HepG2 (cell line): Measurements from ENCODE around the gene DISP2. TPM values are rescaled to one million over a fixed set of nuclear protein-coding genes. Genes with fewer than 3 reads are reported as not detected.

ENCODE experiments used
- ATAC-seq: fragments of 200-7000 bp; cut with Tn5 transposase; 3 replicates; pipeline ENCODE4 v1.9.1; 2020; ENCODE audit warnings: mild to moderate bottlenecking, moderate library complexity
- BruUV-seq: library from RNA; stranded (reverse); fragments of 400-500 nt; replicated peaks from 2 replicates; lab custom pipeline; 2021; lab: Mats Ljungman, UMichigan
- CTCF ChIA-PET: fragments of 300-600 bp; formaldehyde crosslinking; extraction: SDS; loops from one replicate; lab custom pipeline; 2021; ENCODE audit warnings: low total read pairs, inconsistent platforms, low intra/inter-chr PET ratio; lab: Yijun Ruan, JAX
- POLR2A ChIA-PET: fragments of 350-600 bp; sonication (Branson Sonifier 250); formaldehyde crosslinking; loops from one replicate; lab custom pipeline; 2020; ENCODE audit warnings: antibody characterized with exemption, inconsistent platforms; lab: Yijun Ruan, JAX
- DNase-seq: peaks from one replicate; pipeline ENCODE4 v3.0.0-alpha.2; 2015; ENCODE audit warnings: low spot score
- FAIRE-seq: peaks from 3 replicates; lab custom pipeline; 2011; peaks lifted over from hg19 to GRCh38; lab: Jason Lieb, UNC
- H2AFZ ChIP-seq: one replicate; pipeline ENCODE4 v1.6.1; 2011; ENCODE audit warnings: low read length, inconsistent platforms
- H3K27ac ChIP-seq: fragments of 300-600 bp; 3 replicates; pipeline ENCODE4 v1.8.0; 2011; ENCODE audit warnings: mixed run types, mild to moderate bottlenecking, mixed read lengths, low read length, inconsistent platforms; ENCODE audit not compliant: insufficient read depth; ENCODE audit errors: extremely low read length
- H3K27me3 ChIP-seq, 2 experiments: fragments of 200-600 bp in 1 of 2; 2 replicates in 1 of 2; 3 replicates in 1 of 2; pipeline versions ENCODE4 v1.6.0 to v1.8.0; 2011; ENCODE audit warnings: low read length in 2 of 2, mild to moderate bottlenecking in 2 of 2, moderate library complexity in 2 of 2, inconsistent platforms in 1 of 2; ENCODE audit not compliant: insufficient read depth in 2 of 2, control insufficient read depth in 1 of 2
- H3K36me3 ChIP-seq, 2 experiments: fragments of 200-600 bp in 1 of 2; replicated peaks in 1 of 2; 2 replicates in 1 of 2; 3 replicates in 1 of 2; pipeline versions ENCODE4 v1.5.1 to v1.8.0; 2011; ENCODE audit warnings: low read length in 2 of 2, inconsistent platforms in 1 of 2; ENCODE audit not compliant: insufficient read depth in 2 of 2, control insufficient read depth in 1 of 2
- H3K4me1 ChIP-seq: 2 replicates; pipeline ENCODE4 v1.5.1; 2012; ENCODE audit warnings: low read length, inconsistent platforms; ENCODE audit not compliant: insufficient read depth
- H3K4me2 ChIP-seq: 2 replicates; pipeline ENCODE4 v1.6.0; 2011; ENCODE audit warnings: low read depth, low read length, inconsistent platforms
- H3K4me3 ChIP-seq, 3 experiments: fragments of 200-600 bp in 1 of 3; sonication (generic), shearing (Covaris generic) in 1 of 3; replicated peaks in 1 of 3; 2 replicates each; pipeline ENCODE4 v1.5.1; 2011 to 2016; ENCODE audit warnings: low read length in 3 of 3, inconsistent platforms in 2 of 3, low read depth in 2 of 3, mild to moderate bottlenecking in 2 of 3, control low read depth in 1 of 3, mixed read lengths in 1 of 3; ENCODE audit not compliant: insufficient read depth in 1 of 3
- H3K79me2 ChIP-seq: one replicate; pipeline ENCODE4 v1.6.1; 2011; ENCODE audit warnings: low read length, inconsistent platforms; ENCODE audit not compliant: insufficient read depth
- H3K9ac ChIP-seq: 2 replicates; pipeline ENCODE4 v1.6.0; 2011; ENCODE audit warnings: mild to moderate bottlenecking, low read depth, low read length, inconsistent platforms; ENCODE audit not compliant: insufficient read depth
- H3K9me3 ChIP-seq: 2 replicates; pipeline ENCODE4 v1.5.1; 2012; ENCODE audit warnings: mild to moderate bottlenecking, low read length
- H4K20me1 ChIP-seq: 2 replicates; pipeline ENCODE4 v1.6.0; 2011; ENCODE audit warnings: inconsistent platforms, mild to moderate bottlenecking, low read length, moderate library complexity; ENCODE audit not compliant: insufficient read depth
- ATF7-NPFF ChIP-seq: sonication (generic); formaldehyde crosslinking; IDR thresholded peaks from 2 replicates; pipeline ENCODE4 v1.8.1; 2023; ENCODE audit warnings: mild to moderate bottlenecking, low read depth, missing genetic modification reagents, moderate library complexity
- CENPX ChIP-seq: sonication (generic); formaldehyde crosslinking; IDR thresholded peaks from 2 replicates; pipeline ENCODE4 v1.9.0; 2021; ENCODE audit warnings: mild to moderate bottlenecking, missing genetic modification reagents, moderate library complexity
- ELF1 ChIP-seq: sonication (generic); formaldehyde crosslinking; IDR thresholded peaks from 2 replicates; pipeline ENCODE4 v1.4.0; 2020; ENCODE audit warnings: missing genetic modification reagents
- ELF4 ChIP-seq: sonication (generic); formaldehyde crosslinking; IDR thresholded peaks from 2 replicates; pipeline ENCODE4 v1.5.0; 2020; ENCODE audit warnings: missing genetic modification reagents, mild to moderate bottlenecking, moderate library complexity, borderline replicate concordance
- MED8 ChIP-seq: sonication (generic); formaldehyde crosslinking; IDR thresholded peaks from 2 replicates; pipeline ENCODE4 v1.8.1; 2023; ENCODE audit warnings: mild to moderate bottlenecking, missing genetic modification reagents; ENCODE audit not compliant: insufficient replicate concordance
- NONO ChIP-seq, 2 experiments: fragments of 450-650 bp in 1 of 2; sonication (generic) in 1 of 2; formaldehyde crosslinking in 1 of 2; IDR thresholded peaks in 1 of 2; conservative IDR thresholded peaks in 1 of 2; 2 replicates each; pipeline versions ENCODE4 v1.6.1 to v1.8.0; 2017 to 2022; ENCODE audit warnings: mild to moderate bottlenecking in 1 of 2, missing genetic modification reagents in 1 of 2, moderate library complexity in 1 of 2
- PRDM15 ChIP-seq: sonication (generic); formaldehyde crosslinking; IDR thresholded peaks from 2 replicates; pipeline ENCODE4 v1.4.0; 2020; ENCODE audit warnings: missing genetic modification reagents
- SALL1 ChIP-seq: sonication (generic); formaldehyde crosslinking; IDR thresholded peaks from 2 replicates; pipeline ENCODE4 v1.8.0; 2022; ENCODE audit warnings: mild to moderate bottlenecking, missing genetic modification reagents
- TCF12 ChIP-seq, 2 experiments: fragments of 450-650 bp in 1 of 2; sonication (generic) in 1 of 2; formaldehyde crosslinking in 1 of 2; IDR thresholded peaks; 2 replicates each; pipeline versions ENCODE4 v1.6.1 to v1.8.0; 2017 to 2022; ENCODE audit warnings: antibody characterized with exemption in 1 of 2, mild to moderate bottlenecking in 1 of 2, missing genetic modification reagents in 1 of 2, moderate library complexity in 1 of 2
- TEAD3 ChIP-seq: optimal IDR thresholded peaks from 2 replicates; pipeline ENCODE3; 2016; ENCODE audit warnings: borderline replicate concordance
- THAP11 ChIP-seq: IDR thresholded peaks from 2 replicates; pipeline ENCODE4 v1.6.1; 2016; ENCODE audit warnings: missing biosample characterization, missing genetic modification reagents
- ZNF136 ChIP-seq: sonication (generic); formaldehyde crosslinking; IDR thresholded peaks from 2 replicates; pipeline ENCODE4 v1.8.1; 2022; ENCODE audit warnings: low read depth, mild to moderate bottlenecking, moderate library complexity, missing genetic modification reagents
- ZNF746 ChIP-seq: sonication (generic); formaldehyde crosslinking; IDR thresholded peaks from 2 replicates; pipeline ENCODE4 v1.8.0; 2022; ENCODE audit warnings: mild to moderate bottlenecking, missing genetic modification reagents
- WGBS: methylation state at CpG from one replicate; pipeline ENCODE4 v1.1.6; 2017; ENCODE audit warnings: low lambda C conversion rate; 5-methylcytosine and 5-hydroxymethylcytosine counted together
- in situ Hi-C: cut with HindIII; loops from 2 replicates; pipeline ENCODE4 v1.10.0; 2017; ENCODE audit warnings: low pct_unique_long_range_greater_than_20kb; ENCODE audit not compliant: extremely low pct_ligation_motif_present
- intact Hi-C: fragments of 100-400 bp; cut with micrococcal nuclease; formaldehyde crosslinking; loops from one replicate; pipeline ENCODE4 v1.10.0; 2022; ENCODE audit not compliant: unreplicated experiment
- polyA plus RNA-seq, 8 experiments: library from polyadenylated mRNA; depleted of rRNA in 3 of 8; stranded (reverse) in 7 of 8; unstranded in 1 of 8; fragments of >200 nt; fragmentation: Illumina TruSeq in 4 of 8; extraction: Trizol in 4 of 8; gene quantifications; 2 replicates each; pipeline versions ENCODE4 v1.2.1 to v1.2.3, GENCODE V29; 2011 to 2016; ENCODE audit warnings: low read depth in 4 of 8, missing spikeins in 1 of 8, mixed read lengths in 1 of 8; ENCODE audit not compliant: insufficient read depth in 1 of 8
- total RNA-seq, 5 experiments: library from RNA; depleted of rRNA; stranded (reverse); fragments of >200 nt; fragmentation: Illumina TruSeq; extraction: Trizol; gene quantifications; 2 replicates each; pipeline ENCODE4 v1.2.3, GENCODE V29; 2016; ENCODE audit warnings: low read depth in 1 of 5

Gene DISP2
- total and polyA plus RNA-seq, 2 of the 13 experiments (the other 11 are each of a cell fraction or from before 2014, with no cell fraction given), result 0.09 to 0.32 TPM

- H3K4me2 ChIP-seq, result no peak overlapping the region
- ATAC-seq (no peak), FAIRE-seq (no peak), DNase-seq (no peak)
- H3K9ac ChIP-seq, result no peak overlapping the region
- no peak overlapping the region for H2AFZ ChIP-seq
- intact Hi-C loops (no loop called here), in situ Hi-C loops (no loop called here)
- no peak overlapping the region for H3K4me3 ChIP-seq
- CTCF ChIA-PET, result no interaction called here
- BruUV-seq, result no TSS peak
- H3K36me3 ChIP-seq, result peaks cover 26 to 57% of the 10 kb centered on the region in 2 experiments
- H4K20me1 ChIP-seq, result no peaks in the 10 kb centered on the region; the same call in 1 of the 2 replicates
- no peak overlapping the region for H3K27ac ChIP-seq
- 96% methylated on average over 5 of the region's 7 CpGs for WGBS
- no peaks in the 10 kb centered on the region for H3K9me3 ChIP-seq
- H3K27me3 ChIP-seq, result no peaks in the 10 kb centered on the region
- H3K4me1 ChIP-seq, result peaks cover 26% of the 10 kb centered on the region
- POLR2A ChIA-PET, result interaction anchor here (1.2 to 1.3 kb wide), 2 partner anchors 9 to 32 kb away, joined by 3 to 9 read pairs; partner anchors contain the start of genes IVD and KNSTRN
- H3K79me2 ChIP-seq, result no peaks in the 10 kb centered on the region
- TF ChIP-seq PRDM15 (CRISPR knock-in tag) (no peak), THAP11 (CRISPR knock-in tag) (no peak), ELF1 (no peak), ELF4 (CRISPR knock-in tag) (no peak), ZNF136 (CRISPR knock-in tag) (no peak), MED8 (CRISPR knock-in tag) (no peak), ZNF746 (CRISPR knock-in tag) (no peak), TEAD3 (CRISPR knock-in tag) (no peak), ATF7-NPFF (no peak), NONO (IDR thresholded peaks at IDR 0.05) (no peak), NONO (CRISPR knock-in tag; conservative IDR thresholded peaks at IDR 0.05) (no peak), CENPX (CRISPR knock-in tag) (no peak), SALL1 (no peak), TCF12 (IDR thresholded peaks at IDR 0.05) (no peak), TCF12 (CRISPR knock-in tag; IDR thresholded peaks at IDR 0.05) (no peak)
These were observed 56.8 kb downstream of the DISP2 start for GRCh38 chr15:40414816-40415215.
